Inferior parietal cortex (tissue), 1 donor: ENCODE measurements around the gene HAUS3.

ENCODE experiments used
- DNase-seq: peaks from one replicate; pipeline ENCODE4 v3.0.0-alpha.2; 2016; ENCODE audit errors: extremely low spot score

The HAUS3 gene, protein sequence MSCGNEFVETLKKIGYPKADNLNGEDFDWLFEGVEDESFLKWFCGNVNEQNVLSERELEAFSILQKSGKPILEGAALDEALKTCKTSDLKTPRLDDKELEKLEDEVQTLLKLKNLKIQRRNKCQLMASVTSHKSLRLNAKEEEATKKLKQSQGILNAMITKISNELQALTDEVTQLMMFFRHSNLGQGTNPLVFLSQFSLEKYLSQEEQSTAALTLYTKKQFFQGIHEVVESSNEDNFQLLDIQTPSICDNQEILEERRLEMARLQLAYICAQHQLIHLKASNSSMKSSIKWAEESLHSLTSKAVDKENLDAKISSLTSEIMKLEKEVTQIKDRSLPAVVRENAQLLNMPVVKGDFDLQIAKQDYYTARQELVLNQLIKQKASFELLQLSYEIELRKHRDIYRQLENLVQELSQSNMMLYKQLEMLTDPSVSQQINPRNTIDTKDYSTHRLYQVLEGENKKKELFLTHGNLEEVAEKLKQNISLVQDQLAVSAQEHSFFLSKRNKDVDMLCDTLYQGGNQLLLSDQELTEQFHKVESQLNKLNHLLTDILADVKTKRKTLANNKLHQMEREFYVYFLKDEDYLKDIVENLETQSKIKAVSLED

DNA sequence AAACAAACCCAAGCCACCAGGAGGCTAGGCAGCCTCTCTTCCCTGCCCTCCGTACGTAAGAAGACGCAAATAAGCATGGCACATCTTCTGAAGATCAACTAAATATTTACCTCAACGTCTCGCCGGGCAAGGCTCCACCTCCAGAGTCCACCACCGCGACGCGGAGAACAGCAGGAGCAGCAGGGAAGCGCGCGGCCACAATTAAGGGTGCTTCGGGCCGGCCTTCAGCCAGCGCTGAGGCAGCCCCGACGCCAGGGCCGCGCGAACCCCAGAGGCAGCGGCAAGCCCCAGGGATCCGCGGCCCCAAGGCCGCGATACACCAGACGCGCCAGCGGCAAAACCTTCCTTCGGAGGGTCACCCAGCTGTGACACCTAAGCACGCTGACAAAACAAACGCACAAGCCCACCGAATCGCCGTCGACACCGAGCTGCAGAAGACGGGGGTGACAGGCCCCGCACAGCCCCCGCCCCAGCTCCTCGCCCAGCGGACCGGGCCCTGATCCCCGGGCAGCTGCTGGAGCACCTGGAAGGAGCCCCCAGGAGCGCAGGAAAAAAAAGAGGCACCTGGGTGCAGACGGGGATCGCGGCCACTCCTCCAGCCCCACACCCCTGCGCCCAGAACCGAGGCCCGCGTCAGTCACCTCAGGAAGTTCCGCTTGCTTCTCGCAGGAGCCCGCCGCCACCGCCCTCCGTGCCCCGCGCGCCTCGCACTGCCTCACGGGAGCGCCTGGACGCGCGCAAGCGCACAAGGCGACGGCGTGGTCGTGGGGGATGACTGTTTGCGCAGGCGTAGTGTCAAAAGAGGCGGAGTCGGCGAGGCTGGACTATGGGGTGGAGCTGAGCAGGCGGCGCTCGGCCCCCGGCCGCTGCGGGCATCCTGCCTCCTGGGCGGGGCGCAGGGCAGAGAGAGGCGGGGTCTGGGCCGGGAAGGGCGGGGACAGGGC, at the start of gene HAUS3, which contains the start of gene POLN:
TSS of gene HAUS3 (minus strand) at position 712 of the 944 bp plus-strand sequence. CDS start 1,175 bp downstream, outside the sequence.
TSS of gene POLN (minus strand) at position 712 of the 944 bp plus-strand sequence. CDS start 12,890 bp downstream, outside the sequence.
- DNase-seq, result peak; percentile 97

GRCh38 chr4:2290974-2291704, 49.2 kb upstream of the HAUS3 start:
- peak; percentile 47 for DNase-seq

- no peak for DNase-seq
These were observed 48.6 kb upstream of the HAUS3 start for GRCh38 chr4:2290488-2290887.

DNA sequence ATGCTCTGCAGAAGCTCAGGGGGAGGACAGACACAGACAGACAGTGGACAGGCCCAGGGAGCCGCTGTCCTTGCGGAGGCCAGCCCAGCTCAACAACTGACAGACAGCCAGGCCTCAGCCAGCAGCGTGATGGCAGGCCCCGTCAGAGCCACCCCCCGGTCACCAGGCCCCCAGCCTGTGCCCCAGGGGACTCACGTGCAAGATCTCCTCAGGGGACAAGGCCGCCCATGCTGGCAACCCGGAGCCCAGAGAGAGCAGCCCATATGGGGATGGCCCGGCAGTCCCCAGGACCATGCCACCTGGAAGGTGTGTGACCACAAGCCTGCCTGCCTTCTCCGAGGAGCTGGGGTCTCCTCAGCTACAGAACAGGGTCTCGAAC, 48.0 kb upstream of the HAUS3 start:
- DNase-seq, result no peak

- DNase-seq, result no peak
These were observed 47.5 kb upstream of the HAUS3 start for GRCh38 chr4:2289311-2289954.

DNA sequence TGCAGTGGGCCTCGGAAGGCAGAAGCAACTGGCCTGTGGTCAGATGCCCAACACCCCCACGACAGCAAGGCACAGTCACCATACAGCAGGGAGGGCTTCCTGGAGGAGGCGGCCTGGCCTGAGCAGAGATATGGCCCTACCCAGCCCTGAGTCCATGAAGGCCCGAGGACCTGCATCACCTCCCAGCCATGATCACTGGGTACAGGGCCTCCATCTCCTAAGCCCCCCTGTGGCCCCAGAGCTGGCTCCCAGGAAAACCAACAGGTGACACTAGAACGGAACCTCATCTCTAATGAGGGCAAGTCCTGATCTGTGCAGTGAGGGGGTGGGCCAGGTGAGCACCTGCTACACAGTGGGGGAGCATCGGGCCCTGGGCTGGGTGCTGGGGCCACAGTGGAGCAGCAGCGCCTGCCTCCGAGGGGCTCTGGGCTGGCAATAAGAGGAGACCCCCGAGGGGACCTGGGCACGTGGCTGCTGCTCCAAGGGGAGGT, 46.2 kb upstream of the HAUS3 start:
- DNase-seq, result no peak

DNA sequence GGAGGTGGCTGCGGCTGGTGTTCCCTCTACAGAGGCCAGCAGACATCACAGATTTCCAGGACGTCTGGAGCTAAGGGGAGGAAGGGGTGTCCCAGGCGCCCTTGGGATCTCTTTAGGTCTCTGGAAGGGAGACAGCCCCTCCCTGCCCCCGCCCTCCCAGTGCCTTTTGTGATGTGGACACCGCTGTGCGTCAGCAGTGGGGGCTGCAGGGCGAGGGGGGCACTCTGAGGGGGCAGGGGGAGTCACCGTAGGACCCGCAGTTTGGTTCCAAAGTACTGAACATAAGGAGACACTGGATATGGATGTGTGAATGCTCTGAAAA, 45.6 kb upstream of the HAUS3 start:
- no peak for DNase-seq

DNA sequence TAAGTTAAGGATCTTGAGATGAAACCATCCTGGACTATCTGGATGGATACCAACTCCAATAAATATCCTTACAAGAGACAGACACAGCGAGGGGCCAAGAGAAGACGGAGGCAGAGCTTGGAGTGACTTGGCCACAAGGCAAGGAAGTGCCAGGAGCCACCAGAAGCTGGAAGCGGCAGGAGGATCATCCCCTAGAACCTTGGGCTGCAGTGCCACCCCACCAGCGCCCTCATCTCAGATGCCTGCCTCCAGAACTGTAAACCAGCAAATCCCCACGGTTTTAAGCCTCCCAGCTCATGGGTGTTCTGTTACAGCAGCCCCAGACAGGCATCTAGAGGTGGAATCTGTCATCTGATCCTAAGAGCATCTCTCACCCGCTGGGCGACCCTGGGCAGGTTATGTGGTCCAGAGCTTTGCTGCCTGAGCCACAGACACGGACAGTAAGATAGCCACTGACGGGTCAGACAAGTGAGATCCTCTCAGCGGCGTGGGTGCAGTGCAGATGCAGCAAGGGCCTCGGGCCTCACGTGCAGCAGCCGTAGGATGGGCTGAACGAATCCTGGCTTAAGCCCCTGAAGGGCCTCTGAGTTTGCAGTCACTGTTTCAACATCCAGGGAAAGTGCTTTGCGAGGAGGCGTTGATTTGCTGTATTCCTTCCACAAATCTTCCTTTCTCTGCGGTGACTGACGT, 45.1 kb upstream of the HAUS3 start:
- DNase-seq, result no peak

DNA sequence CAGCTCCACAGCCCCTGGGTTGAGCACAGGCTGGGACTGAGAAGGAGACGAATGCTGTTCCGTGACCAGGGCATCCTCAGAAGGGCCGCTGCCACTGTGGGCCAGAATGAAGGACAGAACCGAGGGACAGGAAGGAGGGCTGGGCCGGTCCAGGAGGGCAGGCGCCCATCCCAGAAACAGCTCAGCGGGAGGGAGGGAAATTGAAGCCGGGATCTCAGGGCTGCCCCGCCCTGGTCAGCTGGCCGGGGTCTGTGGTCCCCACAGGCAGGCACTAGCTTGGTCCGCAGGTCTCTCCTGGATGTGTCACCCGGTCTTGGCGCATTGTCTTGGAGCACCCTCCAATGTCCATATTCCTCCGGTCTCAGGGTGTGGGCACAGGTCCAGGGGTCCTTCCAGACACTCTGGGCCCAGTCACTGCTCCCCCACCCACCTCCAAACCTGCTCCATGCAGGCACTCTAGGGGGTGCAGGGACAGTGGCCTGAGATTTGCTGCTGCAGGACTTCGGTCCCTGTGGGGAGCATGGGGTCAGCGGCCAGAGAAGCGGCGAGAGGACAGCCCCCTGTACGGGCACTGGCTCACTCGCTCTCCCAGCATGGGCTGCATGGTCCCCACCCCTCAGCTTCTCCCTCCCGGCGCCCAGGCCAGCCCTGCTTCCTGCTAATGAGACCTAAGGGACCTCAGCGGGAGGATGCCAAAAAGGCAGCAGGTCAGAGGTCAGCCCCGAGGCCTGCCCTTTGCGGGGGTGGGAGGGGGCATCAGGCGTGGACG, 43.9 kb upstream of the HAUS3 start:
- no peak for DNase-seq

DNA sequence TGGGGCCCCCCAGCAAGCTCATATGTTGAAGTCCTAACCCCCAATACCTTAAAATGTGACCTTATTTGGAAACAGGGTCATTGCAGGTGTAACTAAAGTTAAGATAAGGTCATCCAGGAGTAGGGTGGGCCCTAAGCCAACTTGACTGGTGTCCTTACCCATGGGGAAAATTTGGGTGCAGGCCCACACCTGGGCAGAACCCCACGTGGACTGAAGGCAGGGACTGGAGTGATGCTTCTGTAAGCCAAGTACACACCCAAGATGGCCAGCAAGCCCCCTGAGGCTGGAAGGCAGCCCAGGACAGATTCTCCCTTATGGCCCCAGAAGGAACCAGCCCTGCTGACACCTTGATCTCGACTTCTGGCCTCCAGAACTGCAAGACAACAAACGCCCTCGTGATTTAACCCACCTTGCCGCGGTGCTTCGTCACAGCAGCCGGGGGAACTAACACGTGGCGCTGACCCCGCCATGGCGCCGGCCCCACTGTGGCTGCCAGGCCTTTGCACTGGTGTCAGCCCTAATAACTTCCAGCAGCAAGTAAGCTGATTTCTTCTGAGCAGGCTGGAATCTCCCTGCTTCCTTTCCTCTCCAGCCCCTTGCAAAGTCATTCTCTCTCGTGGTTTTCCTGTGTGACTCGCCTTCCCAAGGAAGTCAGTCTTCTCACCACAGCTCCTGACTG, 43.2 kb upstream of the HAUS3 start:
- no peak for DNase-seq

- no peak for DNase-seq
These were observed 42.4 kb upstream of the HAUS3 start for GRCh38 chr4:2284161-2284933.

DNA sequence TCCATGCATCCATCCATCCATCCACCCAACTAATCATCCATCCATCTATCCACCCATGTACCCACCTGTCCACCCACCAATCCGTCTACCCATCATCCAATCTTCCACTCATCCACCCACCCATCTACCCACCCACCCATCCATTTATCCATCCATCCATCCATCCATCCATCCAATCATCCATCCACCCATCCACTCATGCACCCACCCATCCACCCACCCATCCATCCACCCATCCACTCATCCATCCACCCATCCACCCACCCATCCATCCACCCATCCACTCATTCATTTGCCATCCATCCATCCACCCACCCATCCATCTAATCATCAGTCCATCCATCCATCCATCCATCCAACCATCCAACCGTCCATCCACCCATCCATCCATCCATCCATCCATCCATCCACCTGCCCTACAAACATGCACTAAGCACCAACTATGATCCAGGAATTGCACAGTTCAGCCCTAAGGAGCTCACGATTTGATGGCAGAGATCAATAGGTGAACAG, 41.3 kb upstream of the HAUS3 start:
- DNase-seq, result no peak

GRCh38 chr4:2281575-2282343, 39.8 kb upstream of the HAUS3 start:
- DNase-seq, result no peak

DNA sequence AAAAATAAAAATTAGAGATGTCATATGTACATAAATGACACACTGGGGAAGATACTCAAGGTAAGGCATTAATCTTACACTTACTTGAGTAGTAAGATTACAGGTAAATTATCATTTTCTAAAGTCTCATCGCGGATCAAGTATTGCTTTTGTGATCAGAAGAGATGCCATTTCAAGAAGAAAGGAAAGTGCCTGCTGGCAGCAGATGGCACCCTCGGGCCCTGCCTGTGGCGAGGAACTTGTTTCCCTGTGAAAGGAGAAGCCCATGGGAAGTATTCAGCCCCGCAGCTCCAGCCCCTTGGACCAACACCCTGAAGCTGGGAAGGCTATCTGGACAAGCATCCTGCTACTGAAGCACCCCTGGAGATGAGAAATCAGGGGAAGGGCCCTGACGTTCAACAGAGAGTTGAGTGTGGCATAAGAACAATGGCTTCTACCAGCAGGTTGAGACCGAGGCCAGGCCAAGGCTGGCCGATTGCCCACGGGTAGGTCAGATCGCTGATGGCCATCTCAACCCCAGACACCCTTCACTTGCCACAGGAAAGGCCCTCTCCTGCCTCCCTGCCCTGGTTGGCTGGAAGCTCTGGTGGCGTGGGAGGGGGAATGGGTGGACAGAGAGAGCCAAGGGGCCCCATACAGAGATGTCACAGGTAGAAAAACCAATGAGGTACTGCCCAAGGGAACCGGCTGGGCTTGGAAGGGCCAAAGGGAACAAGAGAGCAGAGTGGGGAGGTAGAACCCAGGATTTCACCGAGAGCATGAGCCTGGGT, 38.8 kb upstream of the HAUS3 start:
- DNase-seq, result peak; percentile 44

- no peak for DNase-seq
These were observed 36.0 kb upstream of the HAUS3 start for GRCh38 chr4:2277956-2278355.

- DNase-seq, result no peak
These were observed 34.8 kb upstream of the HAUS3 start for GRCh38 chr4:2276581-2277325.
